Mesendoderm (in vitro differentiated cells): ENCODE measurements around the gene GREM2.

Experiments used
- DNase-seq: peaks from one replicate; pipeline ENCODE4 v3.0.0; 2013
- H2AK5ac ChIP-seq: 2 replicates; pipeline ENCODE4 v1.6.1; 2013; ENCODE audit warnings: low read length, inconsistent platforms
- H2BK120ac ChIP-seq: 2 replicates; pipeline ENCODE4 v1.6.1; 2013; ENCODE audit warnings: low read depth, mild to moderate bottlenecking, low read length, moderate library complexity, mixed read lengths
- H2BK15ac ChIP-seq: replicated peaks from 2 replicates; pipeline ENCODE4 v1.6.1; 2013; ENCODE audit warnings: low read depth, mild to moderate bottlenecking, moderate library complexity
- H2BK5ac ChIP-seq: 2 replicates; pipeline ENCODE4 v1.6.1; 2013; ENCODE audit warnings: low read length, inconsistent platforms
- H3K18ac ChIP-seq: 2 replicates; pipeline ENCODE4 v1.6.1; 2013; ENCODE audit warnings: mild to moderate bottlenecking, low read length, mixed read lengths
- H3K23ac ChIP-seq: one replicate; pipeline ENCODE4 v1.6.1; 2013; ENCODE audit warnings: low read length
- H3K27ac ChIP-seq: 2 replicates; pipeline ENCODE4 v1.5.1; 2013; ENCODE audit warnings: low read depth, mild to moderate bottlenecking, inconsistent platforms, low read length, moderate library complexity
- H3K27me3 ChIP-seq: 2 replicates; pipeline ENCODE4 v1.6.1; 2013; ENCODE audit warnings: low read length, control low read depth, mild to moderate bottlenecking, inconsistent platforms; ENCODE audit not compliant: insufficient read depth, poor library complexity
- H3K36me3 ChIP-seq: 2 replicates; pipeline ENCODE4 v1.6.1; 2013; ENCODE audit warnings: low read length, inconsistent platforms; ENCODE audit not compliant: control insufficient read depth, insufficient read depth
- H3K4ac ChIP-seq: one replicate; pipeline ENCODE4 v1.6.1; 2013; ENCODE audit warnings: low read depth, mild to moderate bottlenecking, low read length, moderate library complexity
- H3K4me1 ChIP-seq: 2 replicates; pipeline ENCODE4 v1.6.1; 2013; ENCODE audit warnings: low read depth, low read length, inconsistent platforms; ENCODE audit not compliant: control insufficient read depth
- H3K4me2 ChIP-seq: 2 replicates; pipeline ENCODE4 v1.6.1; 2013; ENCODE audit warnings: low read length
- H3K4me3 ChIP-seq: 2 replicates; pipeline ENCODE4 v1.5.1; 2013; ENCODE audit warnings: mild to moderate bottlenecking, low read length
- H3K56ac ChIP-seq: one replicate; pipeline ENCODE4 v1.6.1; 2013; ENCODE audit warnings: low read length
- H3K79me1 ChIP-seq: 2 replicates; pipeline ENCODE4 v1.6.1; 2013; ENCODE audit warnings: low read length, inconsistent platforms
- H3K79me2 ChIP-seq: 2 replicates; pipeline ENCODE4 v1.6.1; 2013; ENCODE audit warnings: mild to moderate bottlenecking, low read length; ENCODE audit not compliant: control insufficient read depth, insufficient read depth
- H3K9ac ChIP-seq: 2 replicates; pipeline ENCODE4 v1.6.1; 2013; ENCODE audit warnings: low read length, inconsistent platforms
- H4K5ac ChIP-seq: one replicate; pipeline ENCODE4 v1.6.1; 2013; ENCODE audit warnings: low read length
- H4K8ac ChIP-seq: one replicate; pipeline ENCODE4 v1.6.1; 2013; ENCODE audit warnings: low read depth, mild to moderate bottlenecking, control low read depth, low read length, moderate library complexity
- WGBS: extraction: QIAGEN DNeasy Blood & Tissue Kit; methylation state at CpG from one replicate; pipeline ENCODE4 v1.1.7; 2013; ENCODE audit warnings: low lambda C conversion rate, missing lambda C conversion rate; ENCODE audit not compliant: insufficient coverage; ENCODE audit errors: extremely low coverage; 5-methylcytosine and 5-hydroxymethylcytosine counted together

Gene GREM2

DNA sequence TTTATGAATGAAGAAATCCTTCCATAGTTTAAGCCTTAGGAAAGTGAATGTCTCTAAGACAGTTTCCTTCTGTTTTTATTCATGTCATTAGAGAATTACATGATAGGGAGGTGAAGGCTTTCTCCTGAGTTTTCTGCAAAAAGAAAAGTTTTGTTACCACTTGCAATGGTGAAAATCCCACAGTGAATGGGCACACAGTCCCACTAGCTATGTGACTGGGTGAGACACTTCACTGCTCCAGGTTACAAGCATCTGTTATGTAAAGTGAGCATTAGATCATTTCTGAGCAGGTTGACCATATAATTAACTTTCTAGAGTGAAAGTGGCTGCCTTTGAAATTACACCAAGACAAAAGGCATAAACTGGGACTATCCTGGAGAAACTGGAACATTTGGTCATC lies 38.9 kb upstream of the GREM2 start:
- Histone ChIP-seq H4K8ac (no peak overlapping the region), H3K9ac (no peak overlapping the region), H2BK15ac (no peak overlapping the region), H3K27ac (no peak overlapping the region), H3K23ac (no peak overlapping the region), H3K56ac (no peak overlapping the region), H3K18ac (no peak overlapping the region), H3K36me3 (no peaks in the 10 kb centered on the region), H3K79me2 (no peaks in the 10 kb centered on the region), H3K4me1 (no peaks in the 10 kb centered on the region), H4K5ac (no peak overlapping the region), H3K4me3 (no peak overlapping the region), H3K79me1 (no peaks in the 10 kb centered on the region), H3K4ac (no peak overlapping the region), H3K4me2 (no peak overlapping the region), H2BK120ac (no peak overlapping the region), H2AK5ac (no peak overlapping the region), H2BK5ac (no peak overlapping the region), H3K27me3 (no peaks in the 10 kb centered on the region)
- DNase-seq: no peak

- H3K4me1 ChIP-seq: no peaks in the 10 kb centered on the region
- H2BK15ac ChIP-seq: no peak overlapping the region
- H2BK5ac ChIP-seq: no peak overlapping the region
- no peak overlapping the region for H3K9ac ChIP-seq
- WGBS: no CpG with 5 or more reads among the region's 17 CpGs
- no peaks in the 10 kb centered on the region for H3K79me1 ChIP-seq
- H2AK5ac ChIP-seq: no peak overlapping the region
- H3K27me3 ChIP-seq: no peaks in the 10 kb centered on the region
- H3K56ac ChIP-seq: no peak overlapping the region
- no peak overlapping the region for H3K27ac ChIP-seq
- no peaks in the 10 kb centered on the region for H3K79me2 ChIP-seq
- no peak overlapping the region for H4K8ac ChIP-seq
- H3K23ac ChIP-seq: no peak overlapping the region
- H2BK120ac ChIP-seq: no peak overlapping the region
- DNase-seq: no peak
- H3K4ac ChIP-seq: no peak overlapping the region
- H3K4me3 ChIP-seq: no peak overlapping the region
- H3K36me3 ChIP-seq: no peaks in the 10 kb centered on the region
- H4K5ac ChIP-seq: no peak overlapping the region
- no peak overlapping the region for H3K18ac ChIP-seq
- H3K4me2 ChIP-seq: no peak overlapping the region
Observed at GRCh38 chr1:240649733-240650721, 38.1 kb upstream of the GREM2 start.

GRCh38 chr1:240646571-240647240 lies 34.8 kb upstream of the GREM2 start:
- Histone ChIP-seq H4K8ac (no peak overlapping the region), H3K79me1 (no peaks in the 10 kb centered on the region), H3K36me3 (no peaks in the 10 kb centered on the region), H3K4me3 (no peak overlapping the region), H2AK5ac (no peak overlapping the region), H2BK15ac (no peak overlapping the region), H3K4me1 (no peaks in the 10 kb centered on the region), H3K23ac (no peak overlapping the region), H2BK5ac (no peak overlapping the region), H3K9ac (no peak overlapping the region), H3K56ac (no peak overlapping the region), H2BK120ac (no peak overlapping the region), H3K4me2 (no peak overlapping the region), H3K27ac (no peak overlapping the region), H4K5ac (no peak overlapping the region), H3K4ac (no peak overlapping the region), H3K79me2 (no peaks in the 10 kb centered on the region), H3K27me3 (no peaks in the 10 kb centered on the region), H3K18ac (no peak overlapping the region)
- DNase-seq: no peak
- WGBS: no CpG with 5 or more reads among the region's 7 CpGs

DNA sequence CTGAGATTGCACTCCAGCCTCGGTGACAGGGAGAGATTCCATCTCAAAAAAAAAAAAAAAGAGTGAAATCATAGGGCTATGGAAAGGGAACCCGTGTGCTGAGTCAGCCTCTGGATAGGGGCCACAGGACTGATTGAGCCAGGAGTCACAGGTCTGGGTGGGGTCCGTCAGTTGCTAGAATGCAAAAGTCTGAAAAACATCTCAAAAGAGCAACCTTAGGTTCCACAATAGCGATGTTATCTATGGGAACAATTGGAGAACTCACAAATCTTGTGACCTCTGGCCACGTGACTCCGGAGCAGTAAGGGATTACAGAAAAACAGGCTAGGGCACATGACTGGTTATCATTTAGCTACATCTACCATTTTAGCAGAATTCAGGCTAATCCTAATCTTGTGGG lies 32.8 kb upstream of the GREM2 start:
- Histone ChIP-seq H3K4me3 (no peak overlapping the region), H3K4me2 (no peak overlapping the region), H3K79me1 (no peaks in the 10 kb centered on the region), H3K36me3 (no peaks in the 10 kb centered on the region), H3K4ac (no peak overlapping the region), H2BK120ac (no peak overlapping the region), H3K9ac (no peak overlapping the region), H3K27me3 (no peaks in the 10 kb centered on the region), H3K56ac (no peak overlapping the region), H2BK5ac (no peak overlapping the region), H3K23ac (no peak overlapping the region), H2BK15ac (no peak overlapping the region), H4K5ac (no peak overlapping the region), H4K8ac (no peak overlapping the region), H3K79me2 (no peaks in the 10 kb centered on the region), H3K4me1 (no peaks in the 10 kb centered on the region), H3K27ac (no peak overlapping the region), H2AK5ac (no peak overlapping the region), H3K18ac (no peak overlapping the region)
- no peak for DNase-seq
- WGBS: no CpG with 5 or more reads among the region's 6 CpGs

DNA sequence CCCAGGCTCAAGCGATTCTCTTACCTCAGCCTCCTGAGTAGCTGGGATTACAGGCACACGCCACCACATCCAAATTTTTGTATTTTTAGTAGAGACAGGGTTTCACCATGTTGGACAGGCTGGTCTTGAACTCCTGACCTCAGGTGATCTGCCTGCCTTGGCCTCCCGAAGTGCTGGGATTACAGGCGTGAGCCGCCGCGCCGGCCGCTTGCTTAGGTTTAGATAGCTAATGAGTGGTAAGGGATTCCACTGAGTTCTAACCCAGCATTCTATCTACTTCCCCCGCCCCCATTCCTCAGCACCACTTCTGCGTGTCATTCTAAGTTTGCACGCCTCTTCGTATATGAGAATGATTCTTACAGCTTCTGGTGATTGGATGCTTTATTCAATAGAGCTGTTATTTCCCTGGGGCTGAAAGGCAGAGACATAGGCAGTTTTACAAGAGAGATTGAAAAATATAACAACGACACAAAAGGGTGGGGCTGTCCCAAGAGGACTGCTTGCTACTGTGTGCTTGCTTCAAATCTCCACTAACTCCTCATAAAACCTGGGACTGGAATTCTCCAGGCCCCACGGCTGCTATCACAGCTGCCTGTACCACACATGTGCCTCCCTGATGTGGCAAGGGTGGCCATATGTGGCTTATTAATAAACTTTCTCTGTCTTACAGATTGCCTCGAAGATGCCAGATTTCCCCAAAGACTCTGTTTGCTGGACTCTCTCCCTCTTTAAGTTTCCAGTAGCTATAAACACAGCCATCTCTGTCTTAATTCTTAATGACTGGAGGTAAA lies 23.7 kb upstream of the GREM2 start:
- Histone ChIP-seq H3K9ac (no peak overlapping the region), H4K5ac (no peak overlapping the region), H2AK5ac (no peak overlapping the region), H3K27ac (no peak overlapping the region), H3K18ac (no peak overlapping the region), H3K4me3 (no peak overlapping the region), H4K8ac (no peak overlapping the region), H3K4me2 (no peak overlapping the region), H2BK120ac (no peak overlapping the region), H3K4me1 (no peaks in the 10 kb centered on the region), H3K4ac (no peak overlapping the region), H2BK5ac (no peak overlapping the region), H3K36me3 (no peaks in the 10 kb centered on the region), H3K27me3 (no peaks in the 10 kb centered on the region), H2BK15ac (no peak overlapping the region), H3K79me1 (no peaks in the 10 kb centered on the region), H3K56ac (no peak overlapping the region), H3K23ac (no peak overlapping the region), H3K79me2 (no peaks in the 10 kb centered on the region)
- WGBS: no CpG with 5 or more reads among the region's 16 CpGs
- no peak for DNase-seq
